Smooth muscle cell (in vitro differentiated cells): Measurements from ENCODE around the gene TAS1R1. TPM values are rescaled to one million over a fixed set of nuclear protein-coding genes. Genes with fewer than 3 reads are reported as not detected.
A peak's percentile ranks its signal among the peaks of the same experiment; 100 is the strongest.

ENCODE experiments used
- DNase-seq: peaks from one replicate; lab custom pipeline; 2025; ENCODE audit not compliant: unreplicated experiment; lab: John Stamatoyannopoulos, UW
- H2AFZ ChIP-seq: fragments of 200-600 bp; sonication (generic); 2 replicates; pipeline ENCODE4 v1.6.0; 2016; ENCODE audit warnings: antibody characterized with exemption, low read depth, mild to moderate bottlenecking
- H3F3A ChIP-seq: fragments of 200-600 bp; sonication (generic); 2 replicates; pipeline ENCODE4 v1.6.0; 2017; ENCODE audit warnings: antibody characterized with exemption, low read depth
- H3K27ac ChIP-seq: fragments of 200-600 bp; sonication (generic); 2 replicates; pipeline ENCODE4 v1.5.1; 2016; ENCODE audit warnings: low read depth, mild to moderate bottlenecking
- H3K27me3 ChIP-seq: fragments of 200-600 bp; sonication (generic); 2 replicates; pipeline ENCODE4 v1.6.1; 2016; ENCODE audit warnings: low read depth, mild to moderate bottlenecking
- H3K36me3 ChIP-seq: fragments of 200-600 bp; sonication (generic); 2 replicates; pipeline ENCODE4 v1.5.1; 2016; ENCODE audit warnings: low read depth
- H3K4me1 ChIP-seq: fragments of 200-600 bp; sonication (generic); 2 replicates; pipeline ENCODE4 v1.5.1; 2016; ENCODE audit warnings: low read depth
- H3K4me2 ChIP-seq: fragments of 200-600 bp; sonication (generic); 2 replicates; pipeline ENCODE4 v1.6.0; 2016; ENCODE audit warnings: mild to moderate bottlenecking
- H3K4me3 ChIP-seq: fragments of 200-600 bp; sonication (generic); 2 replicates; pipeline ENCODE4 v1.5.1; 2016; ENCODE audit warnings: mild to moderate bottlenecking
- H3K79me2 ChIP-seq: fragments of 200-600 bp; sonication (generic); 2 replicates; pipeline ENCODE4 v1.6.0; 2016; ENCODE audit warnings: low read depth, mild to moderate bottlenecking
- H3K9ac ChIP-seq: fragments of 200-600 bp; sonication (generic); 2 replicates; pipeline ENCODE4 v1.6.0; 2016; ENCODE audit warnings: low read depth
- H3K9me3 ChIP-seq: fragments of 200-600 bp; sonication (generic); replicated peaks from 2 replicates; pipeline ENCODE4 v1.5.1; 2016; ENCODE audit warnings: low read depth
- H4K20me1 ChIP-seq: fragments of 200-600 bp; sonication (generic); 2 replicates; pipeline ENCODE4 v1.6.0; 2016; ENCODE audit warnings: low read depth
- WGBS: methylation state at CpG from one replicate; pipeline ENCODE4 v1.1.7; 2016; ENCODE audit warnings: low lambda C conversion rate; 5-methylcytosine and 5-hydroxymethylcytosine counted together
- polyA plus RNA-seq: library from polyadenylated mRNA; unstranded; fragments of >200 nt; fragmentation: Nextera tagmentation; extraction: Ambion mirVana; gene quantifications from 2 replicates; pipeline ENCODE4 v1.2.1, GENCODE V29; 2016
- total RNA-seq: library from RNA; depleted of rRNA; stranded (reverse); fragments of >200 nt; gene quantifications from 2 replicates; pipeline ENCODE4 v1.2.3, GENCODE V29; 2014
- TF ChIP-seq, protein P1 (sequence below): fragments of 200-600 bp; sonication (generic); IDR thresholded peaks from 2 replicates; pipeline ENCODE4 v1.5.1; 2017; ENCODE audit warnings: borderline replicate concordance, mild to moderate bottlenecking, antibody characterized with exemption; ENCODE audit not compliant: insufficient read depth, poor library complexity, severe bottlenecking

The TAS1R1 gene
- total and polyA plus RNA-seq, 2 experiments from 2014 or later = 0.27 TPM; not detected in 1

GRCh38 chr1:6619045-6619444 is 63.9 kb downstream of the TAS1R1 start:
- peaks cover 3% of the 10 kb centered on the region for H3K4me1 ChIP-seq
- no peak overlapping the region for H2AFZ ChIP-seq
- no peak overlapping the region for H3K9ac ChIP-seq
- no peak for DNase-seq
- peaks cover 4% of the 10 kb centered on the region for H3F3A ChIP-seq
- WGBS = 99% methylated on average over 4 of the region's 4 CpGs
- no peaks in the 10 kb centered on the region for H3K27me3 ChIP-seq
- TF ChIP-seq, protein P1, sequence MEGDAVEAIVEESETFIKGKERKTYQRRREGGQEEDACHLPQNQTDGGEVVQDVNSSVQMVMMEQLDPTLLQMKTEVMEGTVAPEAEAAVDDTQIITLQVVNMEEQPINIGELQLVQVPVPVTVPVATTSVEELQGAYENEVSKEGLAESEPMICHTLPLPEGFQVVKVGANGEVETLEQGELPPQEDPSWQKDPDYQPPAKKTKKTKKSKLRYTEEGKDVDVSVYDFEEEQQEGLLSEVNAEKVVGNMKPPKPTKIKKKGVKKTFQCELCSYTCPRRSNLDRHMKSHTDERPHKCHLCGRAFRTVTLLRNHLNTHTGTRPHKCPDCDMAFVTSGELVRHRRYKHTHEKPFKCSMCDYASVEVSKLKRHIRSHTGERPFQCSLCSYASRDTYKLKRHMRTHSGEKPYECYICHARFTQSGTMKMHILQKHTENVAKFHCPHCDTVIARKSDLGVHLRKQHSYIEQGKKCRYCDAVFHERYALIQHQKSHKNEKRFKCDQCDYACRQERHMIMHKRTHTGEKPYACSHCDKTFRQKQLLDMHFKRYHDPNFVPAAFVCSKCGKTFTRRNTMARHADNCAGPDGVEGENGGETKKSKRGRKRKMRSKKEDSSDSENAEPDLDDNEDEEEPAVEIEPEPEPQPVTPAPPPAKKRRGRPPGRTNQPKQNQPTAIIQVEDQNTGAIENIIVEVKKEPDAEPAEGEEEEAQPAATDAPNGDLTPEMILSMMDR = no peak
- H3K4me2 ChIP-seq = no peak overlapping the region
- H3K36me3 ChIP-seq = no peaks in the 10 kb centered on the region
- H3K4me3 ChIP-seq = no peak overlapping the region
- H3K79me2 ChIP-seq = peaks cover 77% of the 10 kb centered on the region
- peaks cover 85% of the 10 kb centered on the region for H4K20me1 ChIP-seq
- no peaks in the 10 kb centered on the region for H3K9me3 ChIP-seq
- no peak overlapping the region for H3K27ac ChIP-seq

DNA sequence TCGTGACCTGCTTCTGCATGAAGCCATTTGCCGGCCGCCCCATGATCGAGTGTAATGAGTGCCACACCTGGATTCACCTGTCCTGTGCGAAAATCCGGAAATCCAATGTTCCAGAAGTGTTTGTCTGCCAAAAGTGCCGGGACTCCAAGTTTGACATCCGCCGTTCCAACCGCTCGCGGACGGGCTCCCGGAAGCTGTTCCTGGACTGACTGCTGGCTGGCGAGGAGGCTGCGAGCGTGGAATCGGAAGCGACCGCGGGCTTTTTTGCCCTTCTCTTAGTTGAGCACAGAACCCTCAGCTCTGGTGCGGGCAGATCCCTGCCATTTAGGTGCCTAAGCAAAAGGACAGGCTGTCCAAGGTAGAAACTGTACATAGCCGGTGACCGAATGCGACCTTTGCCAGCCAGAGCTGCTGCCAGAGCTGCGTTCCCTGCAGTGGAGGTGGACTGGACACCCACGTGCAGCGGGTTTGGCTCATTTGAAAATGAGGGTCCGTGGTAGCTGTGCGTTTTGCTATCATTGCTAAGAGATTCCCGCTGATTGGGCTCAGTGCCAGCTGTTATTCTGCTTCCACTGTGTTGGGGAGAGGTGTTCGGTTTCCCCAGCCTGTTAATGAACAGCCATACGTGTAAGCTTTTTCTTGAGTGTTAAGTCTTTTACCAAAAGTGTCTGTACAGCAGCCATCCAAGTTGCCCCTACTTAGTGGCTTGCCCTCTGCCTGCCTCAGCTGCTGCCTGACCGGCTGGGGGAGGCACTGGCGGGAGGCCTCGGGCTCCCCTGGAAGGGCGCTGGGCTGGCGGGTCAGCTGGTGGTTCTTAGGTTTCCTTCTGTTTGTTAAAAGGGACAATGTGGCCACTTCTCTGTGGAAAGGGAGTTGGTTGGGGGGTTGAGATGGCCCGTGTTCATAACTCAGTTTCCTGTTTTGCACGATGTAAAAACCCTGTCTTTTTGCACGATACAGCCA is 66.6 kb downstream of the TAS1R1 start:
- TF ChIP-seq, protein P1 = no peak
- Histone ChIP-seq H3K36me3 (no peaks in the 10 kb centered on the region), H3K4me3 (no peak overlapping the region), H4K20me1 (peaks cover 77% of the 10 kb centered on the region), H2AFZ (no peak overlapping the region), H3K79me2 (peaks cover 63% of the 10 kb centered on the region), H3F3A (peaks cover 11% of the 10 kb centered on the region), H3K27ac (peak overlapping the region; percentile 61), H3K4me2 (no peak overlapping the region), H3K4me1 (peaks cover 8% of the 10 kb centered on the region), H3K9ac (no peak overlapping the region), H3K27me3 (no peaks in the 10 kb centered on the region), H3K9me3 (no peaks in the 10 kb centered on the region)
- WGBS = 94% methylated on average over 41 of the region's 41 CpGs
- DNase-seq = no peak

GRCh38 chr1:6622396-6623152 is 67.5 kb downstream of the TAS1R1 start:
- Histone ChIP-seq H2AFZ (no peak overlapping the region), H3K4me3 (no peak overlapping the region), H3K27me3 (no peaks in the 10 kb centered on the region), H3K9ac (peak overlapping the region; percentile 25), H3K36me3 (no peaks in the 10 kb centered on the region), H3K27ac (peak overlapping the region; percentile 61), H3K4me2 (no peak overlapping the region), H3K9me3 (no peaks in the 10 kb centered on the region), H4K20me1 (peaks cover 75% of the 10 kb centered on the region), H3K4me1 (peaks cover 8% of the 10 kb centered on the region), H3F3A (peaks cover 11% of the 10 kb centered on the region), H3K79me2 (peaks cover 63% of the 10 kb centered on the region)
- WGBS = 92% methylated on average over 10 of the region's 10 CpGs
- TF ChIP-seq, protein P1 = no peak
- no peak for DNase-seq
